K562 (cell line): ENCODE results near the gene CRTC3. TPM values are rescaled to one million over a fixed set of nuclear protein-coding genes. Genes with fewer than 3 reads are reported as not detected.

ENCODE experiments used
- ATAC-seq: fragments of 200-7000 bp; cut with Tn5 transposase; 3 replicates; pipeline ENCODE4 v1.9.1; 2020; ENCODE audit warnings: moderate library complexity
- BruUV-seq: library from RNA; stranded (reverse); fragments of 400-500 nt; replicated peaks from 2 replicates; lab custom pipeline; 2021; lab: Mats Ljungman, UMichigan
- CTCF ChIA-PET: fragments of 300-600 bp; formaldehyde crosslinking; extraction: SDS; loops from one replicate; lab custom pipeline; 2021; ENCODE audit warnings: low intra/inter-chr PET ratio; lab: Yijun Ruan, JAX
- POLR2A ChIA-PET: fragments of 300-600, 350-650 bp; sonication (Branson Sonifier 250); formaldehyde crosslinking; extraction: SDS; loops from one replicate; lab custom pipeline; 2021; ENCODE audit warnings: antibody characterized with exemption, inconsistent platforms; lab: Yijun Ruan, JAX
- DNase-seq, 4 experiments: peaks; one replicate each; pipeline versions ENCODE4 v3.0.0 to v3.0.0-alpha.2; 2011 to 2018; ENCODE audit warnings: low spot score in 3 of 4, mixed read lengths in 3 of 4; ENCODE audit errors: extremely low read depth in 1 of 4
- FAIRE-seq: peaks from 2 replicates; lab custom pipeline; 2011; peaks lifted over from hg19 to GRCh38; lab: Jason Lieb, UNC
- H2AFZ ChIP-seq: 2 replicates; pipeline ENCODE4 v1.6.0; 2011; ENCODE audit warnings: low read depth, low read length, control low read depth, inconsistent platforms
- H3K27ac ChIP-seq: fragments of 200-600 bp; 3 replicates; pipeline ENCODE4 v1.8.0; 2011; ENCODE audit warnings: low read depth, mild to moderate bottlenecking, control low read depth, inconsistent platforms, low read length, moderate library complexity, mixed read lengths; ENCODE audit errors: extremely low read depth
- H3K27me3 ChIP-seq, 2 experiments: fragments of 300-600 bp in 1 of 2; 2 replicates in 1 of 2; 3 replicates in 1 of 2; pipeline versions ENCODE4 v1.6.0 to v1.8.0; 2011; ENCODE audit warnings: inconsistent platforms in 2 of 2, low read length in 2 of 2, mild to moderate bottlenecking in 1 of 2, mixed read lengths in 1 of 2, moderate library complexity in 1 of 2; ENCODE audit not compliant: control insufficient read depth in 2 of 2, insufficient read depth in 2 of 2
- H3K36me3 ChIP-seq: fragments of 300-600 bp; 3 replicates; pipeline ENCODE4 v1.8.0; 2011; ENCODE audit warnings: mild to moderate bottlenecking, low read length, inconsistent platforms; ENCODE audit not compliant: control insufficient read depth, insufficient read depth
- H3K4me1 ChIP-seq, 2 experiments: fragments of 200-600 bp in 1 of 2; replicated peaks in 1 of 2; 2 replicates in 1 of 2; 3 replicates in 1 of 2; pipeline versions ENCODE4 v1.5.1 to v1.8.0; 2011; ENCODE audit warnings: inconsistent platforms in 2 of 2, low read length in 2 of 2, mild to moderate bottlenecking in 1 of 2, mixed read lengths in 1 of 2, moderate library complexity in 1 of 2; ENCODE audit not compliant: control insufficient read depth in 2 of 2, insufficient read depth in 2 of 2
- H3K4me2 ChIP-seq: 2 replicates; pipeline ENCODE4 v1.6.1; 2011; ENCODE audit warnings: low read length, control low read depth, inconsistent platforms, mixed read lengths; ENCODE audit not compliant: insufficient read depth
- H3K4me3 ChIP-seq: fragments of 200-600 bp; sonication (generic), shearing (Covaris generic); 2 replicates; pipeline ENCODE4 v1.5.1; 2016; ENCODE audit warnings: control low read depth, inconsistent platforms
- H3K79me2 ChIP-seq: fragments of 200-600 bp; 3 replicates; pipeline ENCODE4 v1.8.0; 2011; ENCODE audit warnings: low read length, inconsistent platforms; ENCODE audit not compliant: control insufficient read depth, insufficient read depth
- H3K9ac ChIP-seq, 2 experiments: 2 replicates each; pipeline versions ENCODE4 v1.6.0 to v1.6.1; 2011; ENCODE audit warnings: low read depth in 2 of 2, low read length in 2 of 2, control low read depth in 1 of 2, inconsistent platforms in 1 of 2, mild to moderate bottlenecking in 1 of 2, mixed read lengths in 1 of 2; ENCODE audit not compliant: insufficient read depth in 1 of 2
- H3K9me1 ChIP-seq: one replicate; pipeline ENCODE4 v1.6.0; 2011; ENCODE audit warnings: inconsistent platforms, mild to moderate bottlenecking, low read length, moderate library complexity; ENCODE audit not compliant: control insufficient read depth, insufficient read depth
- H3K9me3 ChIP-seq: replicated peaks from 2 replicates; pipeline ENCODE4 v1.5.1; 2011; ENCODE audit warnings: low read depth, low read length, inconsistent platforms; ENCODE audit not compliant: control insufficient read depth, insufficient read depth
- H4K20me1 ChIP-seq: replicated peaks from 2 replicates; pipeline ENCODE4 v1.6.1; 2011; ENCODE audit warnings: low read length, inconsistent platforms, mixed read lengths; ENCODE audit not compliant: control insufficient read depth, insufficient read depth
- BHLHE40 ChIP-seq: IDR thresholded peaks from 2 replicates; pipeline ENCODE4 v1.6.1; 2011; ENCODE audit warnings: low read length, improper control_type of control experiment
- CEBPB ChIP-seq: fragments of 450-650 bp; IDR thresholded peaks from 2 replicates; pipeline ENCODE4 v1.6.1; 2016; ENCODE audit warnings: missing genetic modification characterization, missing compliant biosample characterization
- CHD7 ChIP-seq: fragments of 200-600 bp; sonication (generic); IDR thresholded peaks from one replicate; pipeline ENCODE4 v1.6.1; 2012; ENCODE audit warnings: mild to moderate bottlenecking, low read depth, low read length, inconsistent platforms
- EP400 ChIP-seq: fragments of 450-650 bp; IDR thresholded peaks from 2 replicates; pipeline ENCODE4 v1.6.1; 2017; ENCODE audit warnings: antibody characterized with exemption, mild to moderate bottlenecking, moderate library complexity
- ILK ChIP-seq: fragments of 450-650 bp; IDR thresholded peaks from 2 replicates; pipeline ENCODE4 v1.6.1; 2016; ENCODE audit warnings: missing genetic modification characterization, low read depth, mild to moderate bottlenecking, missing compliant biosample characterization, moderate library complexity, borderline replicate concordance
- PPARD ChIP-seq: fragments of 250-450 bp; sonication (Bioruptor Pico); IDR thresholded peaks from 2 replicates; pipeline ENCODE4 v1.8.0; 2022; ENCODE audit warnings: inconsistent platforms, mild to moderate bottlenecking, moderate library complexity
- ZC3H11A ChIP-seq: IDR thresholded peaks from 2 replicates; pipeline ENCODE4 v1.6.1; 2012; ENCODE audit warnings: low read depth, low read length, improper control_type of control experiment
- ZNF224 ChIP-seq: sonication (generic); formaldehyde crosslinking; IDR thresholded peaks from 2 replicates; pipeline ENCODE4 v1.8.0; 2022; ENCODE audit warnings: mild to moderate bottlenecking, missing genetic modification reagents
- ZNF347 ChIP-seq: fragments of 450-650 bp; formaldehyde crosslinking; IDR thresholded peaks from 2 replicates; pipeline ENCODE4 v1.4.0; 2020; ENCODE audit warnings: low read depth, mild to moderate bottlenecking, moderate library complexity
- WGBS: fragments of 100-300 bp; shearing (Covaris generic); methylation state at CpG from one replicate; pipeline ENCODE4 v1.1.6; 2016; ENCODE audit warnings: low coverage, mixed read lengths; ENCODE audit not compliant: insufficient coverage; ENCODE audit errors: missing lambda C conversion rate; 5-methylcytosine and 5-hydroxymethylcytosine counted together
- in situ Hi-C: fragments of 300-500 bp; cut with MboI; formaldehyde crosslinking; loops from 4 replicates; pipeline ENCODE4 v1.15.0; 2018; ENCODE audit warnings: inconsistent platforms, mixed read lengths
- intact Hi-C: fragments of 100-400 bp; cut with micrococcal nuclease; formaldehyde crosslinking; loops from 2 replicates; pipeline ENCODE4 v1.14.2; 2022
- polyA plus RNA-seq, 8 experiments: library from polyadenylated mRNA; depleted of rRNA in 4 of 8; stranded (reverse) in 5 of 8; unstranded in 3 of 8; fragments of >200 nt; fragmentation: Nextera tagmentation in 2 of 8; fragmentation: Illumina TruSeq in 1 of 8; extraction: Ambion mirVana in 2 of 8; extraction: Trizol in 1 of 8; gene quantifications; 2 replicates each; pipeline versions ENCODE4 v1.2.1 to v1.2.3, GENCODE V29; 2011 to 2014; ENCODE audit warnings: inconsistent platforms in 1 of 8, missing spikeins in 1 of 8
- total RNA-seq, 7 experiments: library from RNA; depleted of rRNA in 6 of 7; stranded (reverse); fragments of >200 nt in 6 of 7; fragmentation: Illumina TruSeq in 2 of 7; extraction: Trizol in 2 of 7; gene quantifications; 2 replicates each; pipeline versions ENCODE4 v1.2.1 to v1.2.3, GENCODE V29; 2011 to 2021; ENCODE audit warnings: low replicate concordance in 1 of 7

The CRTC3 gene
- total and polyA plus RNA-seq, 9 of the 15 experiments (the other 6 are each of a cell fraction or from before 2014, with no cell fraction given) = 1.2 to 19.0 (median 11.6) TPM

- no peaks in the 10 kb centered on the region for H3K79me2 ChIP-seq
- no peaks in the 10 kb centered on the region; a peak in 1 of 5 replicates for H3K27me3 ChIP-seq
- H2AFZ ChIP-seq = 0 out of 2 replicates have a peak overlapping the region, but pooled peaks have one; percentile 35
- intact Hi-C loops = no loop called here
- H3K9me3 ChIP-seq = no peaks in the 10 kb centered on the region
- DNase-seq (no peak), FAIRE-seq (no peak), ATAC-seq (no peak)
- no peaks in the 10 kb centered on the region for H3K36me3 ChIP-seq
- no peak overlapping the region; a peak in 1 of 4 replicates for H3K9ac ChIP-seq
- H3K4me3 ChIP-seq = no peak overlapping the region
- BruUV-seq = no TSS peak
- H3K4me2 ChIP-seq = no peak overlapping the region
- WGBS = 41% methylated on average over 4 of the region's 4 CpGs
- H3K9me1 ChIP-seq = no peaks in the 10 kb centered on the region
- POLR2A ChIA-PET = interaction anchor here (0.7 kb wide), 1 partner anchor 532 kb away, joined by 3 read pairs; no protein-coding TSS in a partner anchor
- CTCF ChIA-PET = interaction anchor here (0.7 kb wide), 1 partner anchor 215 kb away, joined by 3 read pairs; no protein-coding TSS in a partner anchor
- H4K20me1 ChIP-seq = no peaks in the 10 kb centered on the region
- in situ Hi-C loops = no loop called here
- H3K27ac ChIP-seq = no peak overlapping the region
- H3K4me1 ChIP-seq = peaks cover 12 to 17% of the 10 kb centered on the region in 2 experiments; a peak in 4 of 5 replicates
- TF ChIP-seq EP400 = no peak
- TF ChIP-seq CHD7 = no peak
- no peak for TF ChIP-seq ZNF347
- no peak for TF ChIP-seq BHLHE40
- no peak for TF ChIP-seq PPARD (CRISPR knock-in tag)
- TF ChIP-seq ILK (tag) = no peak
- no peak for TF ChIP-seq ZC3H11A
- no peak for TF ChIP-seq ZNF224 (CRISPR knock-in tag)
- no peak for TF ChIP-seq CEBPB (tag)
Measured at GRCh38 chr15:90671216-90671615, 141.5 kb downstream of the CRTC3 start.
